Endometrial microvascular endothelial cells (primary cell): ENCODE results near the gene ARSJ. TPM values are rescaled to one million over a fixed set of nuclear protein-coding genes. Genes with fewer than 3 reads are reported as not detected.

Experiments
- in situ Hi-C: cut with HindIII; loops from 2 replicates; pipeline ENCODE4 v1.10.0; 2017; ENCODE audit warnings: low sequenced_read_pairs, low pct_unique_long_range_greater_than_20kb; ENCODE audit errors: inconsistent ontology term
- total RNA-seq: library from RNA; depleted of rRNA; stranded (reverse); fragments of >200 nt; gene quantifications from one replicate; pipeline ENCODE4 v1.2.3, GENCODE V29; 2015; ENCODE audit errors: inconsistent ontology term

The ARSJ gene
- total RNA-seq, 1 donor from 2014 or later: 81.2 TPM

DNA sequence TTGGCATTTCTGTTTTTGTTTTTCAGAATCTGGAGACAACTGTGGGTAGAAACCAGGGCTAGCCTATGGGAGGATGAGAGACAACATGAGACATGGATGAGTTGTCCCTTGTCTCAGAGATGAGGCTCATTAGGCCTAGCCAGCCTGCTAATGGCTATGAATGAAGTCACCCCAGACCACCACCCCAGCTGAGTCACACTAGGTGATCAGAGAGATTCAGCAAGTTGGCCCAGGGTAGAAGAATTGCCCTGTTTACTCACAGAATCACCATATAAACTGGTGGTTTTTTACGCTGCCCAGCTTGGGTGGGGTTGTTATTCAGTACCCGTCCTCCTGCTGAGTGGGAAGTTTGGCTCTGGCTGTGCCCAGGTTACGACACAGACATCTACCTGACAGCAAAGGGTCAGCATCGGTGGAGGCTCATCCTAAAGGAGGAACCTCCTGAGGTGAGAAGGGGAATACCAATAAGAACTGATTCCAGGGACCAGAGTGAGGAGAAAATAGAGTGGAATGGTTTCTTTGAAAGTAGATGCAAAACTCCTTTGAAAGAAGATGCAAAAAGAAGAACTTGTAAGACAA is 17.2 kb upstream of the ARSJ start:
- in situ Hi-C loops: no loop called here

DNA sequence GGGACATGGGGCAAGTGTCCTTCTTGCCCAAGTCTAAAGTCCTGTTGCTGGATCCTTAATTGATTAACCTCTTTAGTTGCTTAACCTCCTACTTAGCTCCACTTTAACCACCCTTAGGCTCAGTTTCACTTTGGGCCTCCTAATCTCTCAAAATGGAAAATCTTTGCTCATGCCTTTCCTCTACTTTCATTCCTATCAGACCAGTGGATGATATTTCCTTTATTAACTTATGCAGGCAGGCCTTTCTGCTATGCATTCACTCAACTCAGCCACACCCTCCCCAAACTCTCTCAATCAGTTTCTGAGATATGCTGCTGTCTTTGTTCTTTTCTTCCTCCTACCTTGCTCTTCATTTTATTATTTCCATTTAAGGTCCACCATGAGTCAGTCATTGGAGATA is 14.4 kb upstream of the ARSJ start:
- in situ Hi-C loops: no loop called here

DNA sequence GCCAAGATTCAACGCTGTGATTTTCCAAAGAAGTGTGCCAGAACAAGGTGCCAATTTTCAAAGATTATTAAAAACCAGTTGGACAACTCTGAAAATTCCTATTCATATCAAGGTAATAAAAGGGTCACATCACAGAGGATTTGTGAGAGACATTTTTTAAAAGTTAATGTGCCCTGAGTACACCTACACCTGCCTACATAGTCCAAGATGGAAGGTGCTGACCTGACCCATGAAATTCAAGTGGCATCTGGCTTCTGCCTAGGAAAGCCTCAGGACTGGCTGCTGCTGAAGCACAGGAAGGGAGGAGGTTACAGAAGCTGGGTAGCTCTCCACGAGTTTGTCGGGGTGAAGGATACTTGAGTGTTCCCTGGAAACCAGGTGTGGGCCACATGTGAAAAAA is 11.4 kb upstream of the ARSJ start:
- in situ Hi-C loops: no loop called here

DNA sequence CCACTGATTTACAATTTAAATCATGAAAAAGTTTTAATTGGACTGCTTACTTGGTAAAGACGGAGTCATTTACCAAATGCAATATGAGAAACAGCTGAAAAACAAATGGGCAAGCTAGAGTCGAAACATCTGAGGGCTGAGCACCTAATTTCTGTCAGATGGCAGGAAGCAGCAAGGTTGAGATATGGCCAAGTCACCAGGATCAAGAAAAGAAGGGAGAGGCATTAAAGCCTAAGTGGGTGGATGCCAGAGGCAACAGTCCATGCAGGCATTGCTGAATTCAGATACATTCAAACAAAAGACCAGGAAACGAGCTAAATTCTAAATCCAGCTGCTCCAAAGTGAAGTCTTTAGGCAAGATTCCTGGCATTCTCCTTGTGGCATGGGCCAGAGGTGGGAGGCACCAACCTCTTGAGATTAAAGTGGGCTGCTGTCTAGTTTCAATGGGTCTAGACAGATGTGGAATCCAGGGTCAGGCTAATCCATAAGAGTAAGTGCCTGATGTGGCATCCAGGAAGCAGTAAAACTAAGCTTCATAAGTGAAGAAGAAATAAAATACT is 8.0 kb upstream of the ARSJ start:
- in situ Hi-C loops: no loop called here

DNA sequence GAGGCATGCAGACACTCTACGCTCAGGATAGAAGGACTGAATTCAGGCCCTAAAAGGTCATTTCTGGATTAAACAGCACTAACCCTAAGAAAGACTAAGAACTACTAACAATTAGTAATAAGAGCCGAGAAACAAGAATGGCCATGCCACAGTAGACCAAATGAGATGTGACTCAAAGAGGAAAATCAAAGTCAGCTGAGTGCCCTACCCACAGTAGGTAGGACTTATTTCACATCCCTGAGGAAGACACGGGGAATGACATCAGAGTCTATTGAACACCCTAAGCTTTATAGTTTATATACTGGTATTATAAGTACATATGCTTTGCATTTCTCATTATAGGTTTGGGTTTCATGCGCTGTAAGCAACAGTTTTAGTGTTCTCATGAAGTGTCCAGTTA is 2.7 kb upstream of the ARSJ start:
- in situ Hi-C loops: no loop called here

DNA sequence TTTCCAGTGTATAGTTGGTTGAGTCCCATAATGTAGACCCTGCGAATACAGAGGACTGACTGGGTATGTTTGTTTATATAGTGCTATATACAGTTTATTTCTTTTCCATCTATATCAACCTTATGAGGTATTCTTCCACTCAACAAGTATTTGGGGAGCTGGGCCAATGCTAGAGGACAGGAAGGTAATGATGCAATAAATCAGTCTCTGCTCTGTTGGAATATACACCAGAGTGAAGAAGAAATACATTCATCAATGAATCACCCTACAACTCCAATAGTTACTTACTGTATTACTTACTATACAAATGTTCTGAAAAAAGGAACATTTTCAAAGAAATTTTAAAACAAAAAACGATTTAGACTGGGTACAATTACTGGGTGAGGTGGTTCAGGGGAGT is 2.1 kb upstream of the ARSJ start:
- in situ Hi-C loops: no loop called here

DNA sequence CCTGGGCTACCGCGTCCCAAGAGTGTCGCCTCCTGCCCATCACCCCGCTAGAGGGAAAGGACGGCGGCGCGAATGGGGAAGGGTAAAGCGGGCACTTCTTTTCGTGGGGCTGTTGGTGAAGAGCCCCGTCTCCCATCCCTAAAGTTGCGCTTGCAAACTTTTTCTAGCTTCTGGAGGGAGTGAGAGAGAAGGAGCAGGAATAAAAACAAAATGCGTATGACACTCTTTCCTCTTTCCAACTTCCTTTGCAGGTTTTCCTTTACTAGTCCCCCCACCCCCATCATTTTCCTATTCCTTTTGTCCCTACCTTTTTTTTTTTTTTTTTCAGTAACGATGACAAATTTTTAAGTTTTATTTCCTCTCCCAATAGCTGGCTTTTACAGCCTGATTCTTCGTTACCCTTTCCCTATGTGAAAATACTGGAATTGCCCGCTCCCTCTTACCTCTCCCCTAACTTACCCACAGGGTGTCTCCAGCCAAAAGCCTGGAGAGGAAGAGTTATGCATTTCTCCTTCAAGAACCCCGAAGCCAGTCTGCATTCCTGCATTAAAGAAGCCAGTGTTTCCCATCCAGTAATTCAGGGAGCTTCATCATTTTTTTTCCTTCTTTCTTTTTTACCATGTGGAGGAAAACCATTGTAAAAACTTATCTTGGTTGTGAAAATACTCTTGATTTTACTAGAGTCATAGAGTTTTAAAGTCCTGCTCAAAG is 613 bp upstream of the ARSJ start:
- in situ Hi-C loops: no loop called here

DNA sequence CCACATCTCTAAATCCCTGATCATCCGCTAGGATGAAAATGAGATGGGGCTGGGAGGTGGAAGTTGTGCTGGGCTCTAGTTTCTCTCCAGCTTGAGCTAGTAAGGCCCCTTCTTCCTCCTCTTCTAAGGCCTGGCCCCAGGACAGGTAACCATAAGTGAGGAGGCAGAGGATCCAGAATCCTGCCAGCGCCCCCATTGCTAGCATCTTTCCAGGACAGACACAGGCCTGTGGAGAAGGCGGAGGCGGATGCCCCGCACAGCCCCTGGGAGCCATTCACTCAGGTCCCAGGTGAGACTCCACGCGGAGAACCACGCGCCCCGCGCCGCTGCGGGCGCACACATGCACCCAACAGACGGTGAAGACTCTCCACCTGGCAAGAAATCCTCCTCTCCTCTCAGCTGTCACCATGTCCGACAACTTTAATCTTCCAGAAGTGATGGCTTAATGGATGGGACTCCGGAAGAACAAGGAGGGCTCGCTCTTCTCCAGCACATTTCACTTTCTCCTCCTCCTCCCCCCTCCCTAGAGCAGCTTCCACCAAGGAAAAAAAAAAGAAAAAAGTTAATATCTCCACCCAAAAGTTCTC is 793 bp downstream of the ARSJ start:
- in situ Hi-C loops: no loop called here

DNA sequence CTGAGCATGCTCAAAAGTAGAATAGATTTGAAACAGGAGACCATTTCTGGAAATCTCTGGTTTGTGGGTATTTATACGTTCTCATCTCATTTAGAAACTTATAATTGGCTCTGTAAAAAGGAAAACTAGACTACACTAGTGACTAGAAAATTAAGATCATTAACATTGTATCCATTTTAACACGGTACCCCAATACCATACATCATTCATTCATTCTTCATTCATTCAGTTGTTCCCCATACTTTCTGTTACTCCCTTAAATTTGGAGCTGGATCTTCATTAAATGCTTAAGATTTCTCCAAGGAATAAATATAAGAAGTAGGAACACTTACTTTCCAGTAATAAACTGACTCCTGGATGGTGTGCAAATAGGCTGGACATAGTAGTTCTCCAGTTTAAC is 1.3 kb downstream of the ARSJ start:
- in situ Hi-C loops: no loop called here

DNA sequence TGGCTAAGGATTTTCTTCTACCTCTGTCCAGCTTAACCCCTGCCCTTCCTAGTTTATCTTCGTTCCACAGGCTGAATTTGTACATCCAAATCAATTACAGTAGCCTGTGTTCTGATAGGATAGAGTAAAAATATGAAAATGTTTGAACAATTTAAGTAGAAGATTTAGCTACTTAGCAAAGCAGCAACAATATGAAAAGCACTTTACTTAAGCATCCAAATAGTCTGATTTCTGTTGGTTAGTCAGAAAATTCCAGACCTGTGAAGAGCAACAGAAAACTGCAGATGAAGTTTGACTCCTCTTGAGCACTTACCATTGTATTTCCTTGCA is 2.0 kb downstream of the ARSJ start:
- in situ Hi-C loops: no loop called here

DNA sequence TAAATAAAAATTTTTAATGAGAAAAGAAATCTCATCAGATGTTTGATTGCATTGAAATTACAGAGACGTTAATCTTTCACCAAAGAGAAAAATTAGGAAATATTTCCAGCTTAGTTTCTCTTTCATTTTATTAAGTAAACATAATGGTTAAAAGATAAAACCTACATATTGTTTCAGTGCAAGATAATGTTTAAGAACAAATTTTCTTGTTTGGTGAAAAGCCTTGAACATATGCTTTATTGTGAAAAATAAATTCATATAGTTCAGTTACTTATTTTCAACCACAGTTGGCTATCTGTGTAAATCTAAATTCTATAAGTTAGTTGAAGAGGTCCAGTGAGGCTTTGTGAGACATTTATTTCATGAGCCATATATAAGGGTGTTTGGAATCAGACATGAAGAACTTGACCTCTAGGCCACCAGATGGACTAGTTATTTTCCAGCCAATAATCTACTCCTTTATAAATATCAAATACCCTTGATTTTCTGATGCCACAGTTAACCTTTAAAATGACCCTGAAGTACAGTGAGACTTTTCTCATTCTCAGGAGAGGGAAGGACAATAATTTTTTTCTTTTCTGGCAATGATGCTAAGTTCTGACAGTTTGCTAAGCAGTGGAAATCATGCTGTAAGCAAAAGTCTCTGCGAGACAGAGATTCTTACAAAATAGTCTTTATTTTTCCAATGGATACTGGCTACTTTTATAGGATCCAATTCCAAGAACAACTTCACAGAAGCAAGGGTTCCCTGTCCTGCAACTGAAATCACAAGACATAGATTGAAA is 2.5 kb downstream of the ARSJ start:
- in situ Hi-C loops: no loop called here

DNA sequence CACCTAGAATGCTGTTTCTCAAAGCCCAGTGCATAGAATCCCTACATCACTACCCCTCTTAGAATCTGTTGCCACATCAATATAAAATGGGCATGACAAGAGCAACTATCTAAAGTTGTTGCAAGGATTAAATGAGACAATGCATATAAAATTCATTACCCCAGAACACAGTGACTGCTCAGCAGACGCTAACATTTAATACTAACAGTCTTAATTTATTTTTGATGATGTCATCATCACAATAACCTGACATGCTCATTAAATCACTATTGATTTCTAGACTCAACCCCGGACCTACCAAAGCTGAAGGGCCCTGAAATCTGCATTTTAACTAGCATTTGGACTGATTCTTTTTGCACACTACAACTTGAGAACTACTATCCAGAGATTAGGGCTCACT is 3.9 kb downstream of the ARSJ start:
- in situ Hi-C loops: no loop called here

DNA sequence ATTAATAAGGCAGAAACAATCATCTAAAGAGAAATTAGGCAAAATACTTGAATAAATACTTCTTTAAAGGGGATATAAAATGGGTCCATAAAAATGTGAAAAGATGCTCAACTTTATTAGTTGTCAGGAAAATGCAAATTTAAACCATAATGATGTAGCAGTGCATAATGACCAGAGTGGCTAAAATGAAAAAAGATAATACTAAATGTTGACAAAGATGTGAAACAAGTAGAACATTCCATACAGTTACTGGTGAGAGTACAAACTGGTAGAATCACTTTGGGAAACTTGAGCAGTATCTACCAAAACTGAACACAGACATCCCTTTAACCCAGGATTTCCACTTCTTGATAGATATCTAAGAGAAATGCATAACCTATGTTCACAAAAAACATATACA is 5.0 kb downstream of the ARSJ start:
- in situ Hi-C loops: no loop called here

DNA sequence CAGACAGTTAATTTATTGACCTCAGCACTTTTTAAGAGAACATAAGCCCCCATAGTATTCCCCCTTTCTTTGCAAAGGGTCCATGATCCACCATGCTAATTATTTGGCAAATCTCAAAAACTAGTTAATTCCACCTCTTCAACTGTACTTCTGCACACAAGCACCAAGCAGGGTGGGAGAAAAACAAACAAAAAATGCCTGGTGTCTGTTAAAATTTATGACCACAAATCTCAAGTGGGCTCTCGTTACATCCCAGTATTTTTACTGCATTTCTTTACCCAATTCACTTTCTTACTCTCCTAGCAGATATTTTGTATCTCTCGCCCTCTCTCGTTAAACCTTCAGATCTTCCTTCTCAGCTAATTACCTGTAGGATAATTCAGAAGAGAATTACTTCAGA is 6.1 kb downstream of the ARSJ start:
- in situ Hi-C loops: no loop called here

DNA sequence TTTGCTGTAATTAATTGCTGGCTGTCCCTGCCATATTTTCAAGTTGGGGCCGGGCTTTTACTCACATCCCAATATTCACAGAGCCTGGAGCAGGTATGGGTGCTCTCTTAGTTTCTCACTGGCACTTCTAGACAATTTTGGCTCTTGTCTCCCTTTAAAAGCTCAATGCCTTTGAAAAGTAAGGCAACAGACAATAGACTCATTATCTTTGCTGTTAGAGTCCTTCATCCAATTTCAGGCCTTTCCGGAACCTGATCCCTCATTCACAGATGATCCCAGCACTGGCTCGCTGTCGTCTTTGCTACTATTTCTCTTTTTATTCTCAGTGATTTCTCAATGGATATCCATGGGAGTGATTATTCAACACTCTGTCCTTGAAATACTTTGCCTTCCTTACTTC is 6.7 kb downstream of the ARSJ start:
- in situ Hi-C loops: no loop called here

DNA sequence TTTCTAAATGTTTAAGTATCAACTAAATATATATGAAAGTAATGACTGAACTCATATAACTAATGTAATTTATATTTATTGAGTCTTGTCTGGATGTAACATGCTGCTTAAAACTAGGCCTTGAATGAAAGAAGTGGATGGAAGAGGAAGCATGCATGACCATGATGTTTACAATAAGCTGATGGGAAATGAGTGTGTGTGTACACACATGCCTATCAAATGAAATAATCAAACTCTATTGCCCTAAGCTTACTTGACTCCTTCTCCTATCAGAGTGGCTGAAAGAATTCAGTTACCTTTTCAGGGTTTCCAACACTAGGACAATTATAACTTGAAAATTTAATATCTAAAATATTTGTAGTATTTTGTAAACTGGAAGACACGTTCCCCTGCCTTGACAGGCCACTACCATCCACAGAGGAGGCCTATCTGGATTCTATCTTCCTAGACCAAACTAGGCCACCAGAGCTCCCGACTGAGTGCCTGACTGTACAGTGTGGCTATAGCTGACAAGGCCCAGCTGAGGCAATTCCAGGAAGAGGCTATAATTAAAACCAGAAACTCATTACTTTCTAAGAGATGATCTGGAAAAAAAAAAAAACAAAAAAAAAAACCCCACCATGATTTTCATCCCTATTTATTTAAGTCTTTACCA is 7.6 kb downstream of the ARSJ start:
- in situ Hi-C loops: no loop called here

DNA sequence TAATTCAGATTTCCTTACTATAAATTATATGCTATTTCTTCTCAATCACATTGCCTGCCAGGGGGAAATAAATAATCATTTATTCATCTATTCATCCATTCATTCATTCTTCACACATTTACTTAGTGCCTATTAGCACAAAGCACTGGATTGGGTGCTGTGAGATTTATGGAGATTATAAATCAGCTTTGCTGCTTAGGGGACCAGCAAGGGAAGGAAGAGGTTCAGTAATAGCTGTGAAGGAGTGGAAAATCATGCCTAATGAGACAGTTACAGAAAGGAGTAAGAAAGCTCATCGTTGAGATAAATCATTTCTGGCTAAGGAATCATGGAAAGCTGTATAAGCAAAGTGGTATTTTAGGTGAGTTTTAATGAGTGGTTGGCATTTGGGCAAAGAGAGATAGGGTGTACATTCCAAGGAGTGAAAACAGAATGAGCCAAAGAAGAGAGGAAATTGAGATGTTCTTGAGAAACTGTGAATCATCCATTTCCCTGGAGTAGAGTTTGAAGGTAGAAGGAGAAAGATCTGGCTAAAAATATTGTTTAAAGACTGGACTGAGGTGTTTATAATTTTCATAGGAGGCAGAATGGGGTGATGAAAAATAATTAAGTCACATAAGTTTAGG is 9.6 kb downstream of the ARSJ start:
- in situ Hi-C loops: no loop called here

DNA sequence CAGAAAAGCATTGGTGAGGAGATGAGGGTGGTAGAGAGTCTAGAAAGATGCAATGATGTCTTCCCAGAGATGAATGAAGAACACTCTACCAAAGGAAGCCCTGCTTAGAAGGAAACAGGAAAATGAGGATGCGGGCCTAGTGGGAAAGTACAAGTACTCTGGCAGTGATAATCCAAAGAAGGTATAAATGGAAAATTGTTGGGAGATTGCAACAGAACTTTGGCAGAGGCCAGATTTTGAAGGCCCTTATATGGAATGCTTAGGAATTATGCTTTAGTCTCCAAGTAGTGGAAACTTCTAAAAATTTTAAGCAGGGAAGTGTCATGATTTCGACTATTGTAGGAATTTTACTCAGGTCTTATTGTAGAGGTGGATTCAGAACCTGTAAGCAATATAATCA is 11.0 kb downstream of the ARSJ start:
- in situ Hi-C loops: no loop called here

DNA sequence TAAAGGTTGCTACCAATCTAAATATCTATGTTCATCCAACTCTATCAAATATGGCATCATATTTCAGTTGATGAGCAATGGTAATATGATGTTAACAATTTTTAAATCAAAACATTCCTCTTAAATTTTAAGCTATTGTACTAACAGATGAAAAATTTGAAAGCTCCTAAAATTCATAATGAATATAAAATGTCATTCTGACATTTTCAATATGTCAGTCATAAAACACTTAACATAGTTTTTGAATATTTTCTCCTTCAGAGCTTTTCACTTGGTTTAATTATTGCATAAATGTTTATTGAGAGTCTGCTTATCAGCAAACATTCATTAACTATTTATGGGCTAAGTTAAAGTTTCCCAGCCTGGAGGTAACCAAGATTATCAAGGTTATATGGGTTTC is 11.8 kb downstream of the ARSJ start:
- in situ Hi-C loops: no loop called here
